B cell (primary cell): ENCODE data around the gene UHRF1.

Experiments
- CTCF ChIP-seq: fragments of 200-600 bp; IDR thresholded peaks from one replicate; pipeline ENCODE4 v1.8.0; 2022; ENCODE audit warnings: antibody characterized with exemption, mild to moderate bottlenecking
- EZH2 ChIP-seq: IDR thresholded peaks from 2 replicates; pipeline ENCODE4 v1.6.1; 2012; ENCODE audit warnings: borderline replicate concordance, low read depth, mild to moderate bottlenecking, moderate library complexity, low read length; ENCODE audit not compliant: insufficient read depth, poor library complexity, severe bottlenecking

- no peak for TF ChIP-seq CTCF
- no peak for TF ChIP-seq EZH2
These were observed 39.1 kb upstream of the UHRF1 start for GRCh38 chr19:4870025-4870700.
